ENCODE measurements around the gene SLC6A20.

SLC6A20 gene

DNA sequence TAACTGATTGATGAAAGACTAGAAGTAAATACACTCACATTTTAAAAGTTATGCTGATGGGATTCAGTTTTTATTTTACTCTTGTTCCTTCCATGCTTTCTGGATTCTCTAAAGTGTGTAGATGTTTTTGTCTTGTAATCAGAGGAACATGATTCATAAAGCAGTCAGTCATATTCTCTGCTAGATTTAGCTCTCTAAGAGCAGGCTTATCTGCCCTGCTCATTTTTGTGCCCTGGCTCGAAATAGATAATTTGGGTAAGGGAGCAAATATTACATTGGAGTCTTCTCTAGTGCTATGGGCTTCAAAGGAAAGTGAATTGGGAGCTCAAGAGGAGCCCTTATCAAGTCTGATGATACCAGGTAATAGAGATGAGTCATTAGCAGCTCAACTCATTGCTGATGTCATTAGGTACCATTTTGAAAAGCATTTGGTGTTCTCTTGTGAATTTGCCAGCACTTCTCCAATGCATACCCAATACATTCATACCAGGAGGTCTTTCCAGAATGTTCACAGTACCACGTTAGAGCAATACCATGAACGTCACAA, 79.5 kb downstream of the SLC6A20 start:
- Histone ChIP-seq H3K27ac (ENCODE audit: low read depth, low read length, poor library complexity, severe bottlenecking) (no peak overlapping the region), H3K36me3 (ENCODE audit: insufficient read depth, low read length) (peaks cover 45% of the 10 kb centered on the region), H3K9me2 (ENCODE audit: low read depth, low read length) (no peaks in the 10 kb centered on the region), H3K79me2 (ENCODE audit: insufficient read depth, low read length) (no peaks in the 10 kb centered on the region), H2AFZ (ENCODE audit: low read length) (no peak overlapping the region), H3F3A (ENCODE audit: insufficient read depth, low read length) (no peaks in the 10 kb centered on the region), H3K4me3 (ENCODE audit: low read depth, low read length, poor library complexity, severe bottlenecking) (no peak overlapping the region), H3K9ac (ENCODE audit: low read length) (no peak overlapping the region), H4K20me1 (ENCODE audit: insufficient read depth, low read length) (no peaks in the 10 kb centered on the region), H3K27me3 (ENCODE audit: insufficient read depth, low read length) (no peaks in the 10 kb centered on the region), H3K9me3 (ENCODE audit: low read length) (no peaks in the 10 kb centered on the region), H3K4me2 (ENCODE audit: low read length) (no peak overlapping the region), H3K4me1 (ENCODE audit: insufficient read depth, low read length, severe bottlenecking) (no peaks in the 10 kb centered on the region)
- TF ChIP-seq EZH2 (IDR thresholded peaks at IDR 0.05; ENCODE audit: borderline replicate concordance, low read length), result no peak
- no peak for TF ChIP-seq CTCF (IDR thresholded peaks at IDR 0.05; ENCODE audit: low read length)

GRCh38 chr3:45715945-45716344, 80.4 kb downstream of the SLC6A20 start:
- Histone ChIP-seq H3K27ac (ENCODE audit: low read depth, low read length, poor library complexity, severe bottlenecking) (no peak overlapping the region), H3K4me2 (ENCODE audit: low read length) (no peak overlapping the region), H3K36me3 (ENCODE audit: insufficient read depth, low read length) (peaks cover 52% of the 10 kb centered on the region)

DNA sequence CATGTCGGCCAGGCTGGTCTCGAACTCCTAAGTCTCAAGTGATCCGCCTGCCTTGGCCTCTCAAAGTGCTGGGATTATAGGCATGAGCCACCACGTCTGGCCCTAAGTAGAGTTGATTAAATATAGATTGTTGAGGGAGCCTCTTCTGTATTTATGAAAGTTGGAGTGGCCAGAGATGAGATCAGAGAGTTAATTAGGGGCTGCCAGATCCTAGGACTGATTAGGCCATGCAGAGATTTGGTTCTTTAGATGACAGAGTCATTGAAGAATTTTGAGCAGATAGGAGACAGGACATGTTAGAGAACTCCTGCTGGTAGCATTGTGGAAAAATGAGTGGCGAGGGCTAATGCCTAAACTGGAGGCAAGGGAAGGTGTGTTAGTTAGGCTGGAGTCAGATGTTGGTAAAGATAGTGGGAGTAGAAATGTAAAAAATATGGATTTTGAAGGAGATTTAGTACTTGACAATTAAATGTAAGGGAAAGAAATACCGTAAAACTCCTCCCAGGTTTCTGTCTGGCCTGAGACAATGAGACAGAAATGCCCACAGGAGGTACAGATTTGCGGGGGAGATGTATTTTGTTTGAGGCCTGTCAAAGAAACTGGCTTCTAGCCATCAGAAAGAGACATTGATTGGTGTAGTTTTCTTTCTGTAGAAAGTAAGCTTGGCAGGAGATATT, 83.8 kb downstream of the SLC6A20 start:
- Histone ChIP-seq H3K4me3 (ENCODE audit: low read depth, low read length, poor library complexity, severe bottlenecking) (no peak overlapping the region), H2AFZ (ENCODE audit: low read length) (no peak overlapping the region), H3K27ac (ENCODE audit: low read depth, low read length, poor library complexity, severe bottlenecking) (no peak overlapping the region), H3K9me2 (ENCODE audit: low read depth, low read length) (no peaks in the 10 kb centered on the region), H3K9ac (ENCODE audit: low read length) (no peak overlapping the region), H3K4me2 (ENCODE audit: low read length) (no peak overlapping the region), H3K9me3 (ENCODE audit: low read length) (no peaks in the 10 kb centered on the region), H4K20me1 (ENCODE audit: insufficient read depth, low read length) (no peaks in the 10 kb centered on the region), H3K79me2 (ENCODE audit: insufficient read depth, low read length) (no peaks in the 10 kb centered on the region), H3K4me1 (ENCODE audit: insufficient read depth, low read length, severe bottlenecking) (no peaks in the 10 kb centered on the region), H3F3A (ENCODE audit: insufficient read depth, low read length) (no peaks in the 10 kb centered on the region), H3K27me3 (ENCODE audit: insufficient read depth, low read length) (no peaks in the 10 kb centered on the region), H3K36me3 (ENCODE audit: insufficient read depth, low read length) (peaks cover 66% of the 10 kb centered on the region)
- no peak for TF ChIP-seq CTCF (IDR thresholded peaks at IDR 0.05; ENCODE audit: low read length)
- TF ChIP-seq EZH2 (IDR thresholded peaks at IDR 0.05; ENCODE audit: borderline replicate concordance, low read length), result no peak

More at GRCh38 chr3:45715945-45716344, 80.4 kb downstream of the SLC6A20 start:
- H3K9ac ChIP-seq (ENCODE audit: low read length), result no peak overlapping the region
- no peaks in the 10 kb centered on the region for H3K9me2 ChIP-seq (ENCODE audit: low read depth, low read length)
- TF ChIP-seq CTCF (IDR thresholded peaks at IDR 0.05; ENCODE audit: low read length), result no peak
- no peak for TF ChIP-seq EZH2 (IDR thresholded peaks at IDR 0.05; ENCODE audit: borderline replicate concordance, low read length)
- H4K20me1 ChIP-seq (ENCODE audit: insufficient read depth, low read length), result no peaks in the 10 kb centered on the region
- no peaks in the 10 kb centered on the region for H3K27me3 ChIP-seq (ENCODE audit: insufficient read depth, low read length)
- H3K4me1 ChIP-seq (ENCODE audit: insufficient read depth, low read length, severe bottlenecking), result no peaks in the 10 kb centered on the region
- no peaks in the 10 kb centered on the region for H3K9me3 ChIP-seq (ENCODE audit: low read length)
- H3K79me2 ChIP-seq (ENCODE audit: insufficient read depth, low read length), result no peaks in the 10 kb centered on the region
- no peak overlapping the region for H2AFZ ChIP-seq (ENCODE audit: low read length)
- H3K4me3 ChIP-seq (ENCODE audit: low read depth, low read length, poor library complexity, severe bottlenecking), result no peak overlapping the region
- H3F3A ChIP-seq (ENCODE audit: insufficient read depth, low read length), result no peaks in the 10 kb centered on the region
